ENCODE measurements around the gene PSMD6. TPM values are rescaled to one million over a fixed set of nuclear protein-coding genes. Genes with fewer than 3 reads are reported as not detected.

Gene PSMD6
- total RNA-seq, 2 donors from 2014 or later, result 50.3 to 75.8 TPM

- TF ChIP-seq CTCF (IDR thresholded peaks at IDR 0.05), result peak; percentile 92
- Histone ChIP-seq H3K9ac (ENCODE audit: low read depth in 2 of 2, low read length in 2 of 2) (no peak overlapping the region), H3K27me3 (no peaks in the 10 kb centered on the region), H3K4me1 (no peaks in the 10 kb centered on the region), H3K9me3 (no peaks in the 10 kb centered on the region), H3K4me3 (no peak overlapping the region), H3K36me3 (peaks cover 18% of the 10 kb centered on the region), H3K27ac (no peak overlapping the region)
- peak; percentile 66 for DNase-seq
- intact Hi-C loops (cut with DNase I), result loop anchor here (2.0 kb wide), 1 partner anchor 33 kb away; no protein-coding TSS in a partner anchor
These were observed 29.6 kb downstream of the PSMD6 start for GRCh38 chr3:63993653-63994079.

GRCh38 chr3:63992516-63993209, 30.6 kb downstream of the PSMD6 start:
- DNase-seq, result no peak
- H3K4me3 ChIP-seq, result no peak overlapping the region
- intact Hi-C loops (cut with DNase I), result no loop called here
- peaks cover 28% of the 10 kb centered on the region for H3K36me3 ChIP-seq
- H3K27me3 ChIP-seq, result no peaks in the 10 kb centered on the region
- no peaks in the 10 kb centered on the region for H3K9me3 ChIP-seq
- H3K4me1 ChIP-seq, result no peaks in the 10 kb centered on the region
- H3K9ac ChIP-seq (ENCODE audit: low read depth in 2 of 2, low read length in 2 of 2), result no peak overlapping the region
- no peak overlapping the region for H3K27ac ChIP-seq
- no peak for TF ChIP-seq CTCF (IDR thresholded peaks at IDR 0.05)

- no peak overlapping the region for H3K4me3 ChIP-seq
- H3K4me1 ChIP-seq, result no peaks in the 10 kb centered on the region
- H3K27me3 ChIP-seq, result no peaks in the 10 kb centered on the region
- peaks cover 28% of the 10 kb centered on the region for H3K36me3 ChIP-seq
- H3K9ac ChIP-seq (ENCODE audit: low read depth in 2 of 2, low read length in 2 of 2), result no peak overlapping the region
- TF ChIP-seq CTCF (IDR thresholded peaks at IDR 0.05), result no peak
- H3K9me3 ChIP-seq, result no peaks in the 10 kb centered on the region
- intact Hi-C loops (cut with DNase I), result no loop called here
- H3K27ac ChIP-seq, result no peak overlapping the region
- DNase-seq, result no peak
These were observed 31.6 kb downstream of the PSMD6 start for GRCh38 chr3:63991666-63992065.

- no peaks in the 10 kb centered on the region for H3K27me3 ChIP-seq
- H3K27ac ChIP-seq, result no peak overlapping the region
- intact Hi-C loops (cut with DNase I), result no loop called here
- no peak for TF ChIP-seq CTCF (IDR thresholded peaks at IDR 0.05)
- H3K36me3 ChIP-seq, result peaks cover 20% of the 10 kb centered on the region
- H3K4me3 ChIP-seq, result no peak overlapping the region
- DNase-seq, result no peak
- no peaks in the 10 kb centered on the region for H3K9me3 ChIP-seq
- no peak overlapping the region for H3K9ac ChIP-seq (ENCODE audit: low read depth in 2 of 2, low read length in 2 of 2)
- H3K4me1 ChIP-seq, result no peaks in the 10 kb centered on the region
These were observed 32.6 kb downstream of the PSMD6 start for GRCh38 chr3:63990733-63991132.

- Histone ChIP-seq H3K4me3 (no peak overlapping the region), H3K36me3 (peaks cover 16% of the 10 kb centered on the region), H3K27me3 (no peaks in the 10 kb centered on the region), H3K9ac (ENCODE audit: low read depth in 2 of 2, low read length in 2 of 2) (no peak overlapping the region), H3K27ac (no peak overlapping the region), H3K4me1 (no peaks in the 10 kb centered on the region), H3K9me3 (no peaks in the 10 kb centered on the region)
- intact Hi-C loops (cut with DNase I), result no loop called here
- TF ChIP-seq CTCF (IDR thresholded peaks at IDR 0.05), result no peak
- no peak for DNase-seq
These were observed 33.1 kb downstream of the PSMD6 start for GRCh38 chr3:63990204-63990603.
